GM12891 (cell line): ENCODE data around the gene ZNFX1.

Experiments used
- POLR2A ChIP-seq: IDR thresholded peaks from 2 replicates; pipeline ENCODE4 v1.6.1; 2011; ENCODE audit warnings: low read depth, low read length, control low read depth
- POLR2AphosphoS5 ChIP-seq: IDR thresholded peaks from 2 replicates; pipeline ENCODE4 v1.6.1; 2011; ENCODE audit warnings: low read depth, low read length, control low read depth
- SPI1 ChIP-seq: IDR thresholded peaks from 2 replicates; pipeline ENCODE4 v1.6.1; 2011; ENCODE audit warnings: low read depth, low read length, control low read depth

DNA sequence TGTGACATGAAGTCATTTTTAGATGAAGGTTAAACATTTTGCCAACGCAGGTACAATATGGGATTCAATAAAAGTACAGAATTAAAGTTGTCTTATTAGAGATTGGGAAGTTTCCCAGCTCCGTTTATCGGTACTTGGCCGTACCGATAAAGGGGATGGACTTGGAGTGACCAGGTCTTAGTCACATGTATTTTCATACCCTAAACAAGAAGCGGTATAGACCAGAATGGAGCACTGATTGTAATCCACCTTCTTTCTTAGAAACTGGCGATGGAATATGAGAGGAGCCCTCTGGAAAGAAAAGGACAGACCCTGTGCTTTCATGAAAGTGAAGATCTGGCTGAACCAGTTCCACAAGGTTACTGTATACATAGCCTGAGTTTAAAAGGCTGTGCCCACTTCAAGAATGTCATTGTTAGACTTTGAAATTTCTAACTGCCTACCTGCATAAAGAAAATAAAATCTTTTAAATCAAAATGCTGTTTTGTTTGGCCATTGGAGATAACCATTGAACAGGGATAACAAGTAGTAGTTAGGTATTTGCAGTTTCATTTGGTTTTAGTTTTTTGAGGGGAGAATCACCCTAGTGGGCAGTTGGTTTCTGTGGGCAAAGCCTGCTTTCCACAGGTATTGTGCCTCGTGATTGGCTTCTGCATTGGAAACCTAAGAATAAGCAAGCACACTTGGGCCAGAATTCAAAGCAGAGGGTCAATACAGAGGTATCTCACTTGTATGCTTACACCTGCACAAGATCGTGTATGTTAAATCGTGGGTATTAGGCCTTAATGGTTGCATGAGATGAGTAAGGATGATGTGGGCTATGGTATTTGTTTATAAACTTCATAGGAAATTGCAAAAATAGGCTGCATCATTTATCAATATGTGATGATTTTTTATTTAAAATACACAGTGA, 11.2 kb upstream of the ZNFX1 start:
- TF ChIP-seq POLR2A (peak; percentile 58), SPI1 (no peak), POLR2AphosphoS5 (peak; percentile 85)
